Motor neuron (in vitro differentiated cells): ENCODE results near the gene OVCH1. TPM values are rescaled to one million over a fixed set of nuclear protein-coding genes. Genes with fewer than 3 reads are reported as not detected.

Experiments
- ATAC-seq, 8 experiments: fragments of 200-7000 bp; cut with Tn5 transposase; replicated peaks in 6 of 8; 2 replicates each; pipeline ENCODE4 v1.8.0; 2021; ENCODE audit warnings: mild to moderate bottlenecking in 8 of 8, moderate library complexity in 8 of 8
- H3K27ac ChIP-seq, 2 donors: fragments of 250-450 bp; sonication (Bioruptor Pico); 2 replicates each; pipeline ENCODE4 v1.9.0; 2021; ENCODE audit warnings: antibody characterized with exemption in 2 of 2, mild to moderate bottlenecking in 2 of 2, moderate library complexity in 1 of 2
- H3K4me1 ChIP-seq, 2 donors: fragments of 250-450 bp; sonication (Bioruptor Pico); replicated peaks in 1 of 2; 2 replicates each; pipeline ENCODE4 v1.6.1; 2021; ENCODE audit warnings: antibody characterized with exemption in 2 of 2, mild to moderate bottlenecking in 2 of 2, moderate library complexity in 1 of 2
- H3K4me3 ChIP-seq, 5 donors: fragments of 250-450 bp; sonication (Bioruptor Pico); 2 replicates each; pipeline ENCODE4 v1.9.0; 2021; ENCODE audit warnings: antibody characterized with exemption in 5 of 5, mild to moderate bottlenecking in 5 of 5, moderate library complexity in 4 of 5
- WGBS, 10 experiments: fragments of 450-650 bp; shearing (Covaris generic); methylation state at CpG; one replicate each; pipeline ENCODE4 v1.0.0; 2022; 5-methylcytosine and 5-hydroxymethylcytosine counted together
- in situ Hi-C, 9 experiments: fragments of 400-800 bp; cut with MboI; loops; one replicate each; pipeline ENCODE4 v1.15.0; 2021; ENCODE audit warnings: low sequenced_read_pairs in 9 of 9, low pct_unique_long_range_greater_than_20kb in 2 of 9; ENCODE audit not compliant: unreplicated experiment in 9 of 9
- total RNA-seq, 8 experiments: library from RNA; unstranded; fragments of 300-600 nt; gene quantifications; 2 replicates each; pipeline versions ENCODE4 v1.2.3 to v1.2.4, GENCODE V29; 2022

OVCH1 gene, protein sequence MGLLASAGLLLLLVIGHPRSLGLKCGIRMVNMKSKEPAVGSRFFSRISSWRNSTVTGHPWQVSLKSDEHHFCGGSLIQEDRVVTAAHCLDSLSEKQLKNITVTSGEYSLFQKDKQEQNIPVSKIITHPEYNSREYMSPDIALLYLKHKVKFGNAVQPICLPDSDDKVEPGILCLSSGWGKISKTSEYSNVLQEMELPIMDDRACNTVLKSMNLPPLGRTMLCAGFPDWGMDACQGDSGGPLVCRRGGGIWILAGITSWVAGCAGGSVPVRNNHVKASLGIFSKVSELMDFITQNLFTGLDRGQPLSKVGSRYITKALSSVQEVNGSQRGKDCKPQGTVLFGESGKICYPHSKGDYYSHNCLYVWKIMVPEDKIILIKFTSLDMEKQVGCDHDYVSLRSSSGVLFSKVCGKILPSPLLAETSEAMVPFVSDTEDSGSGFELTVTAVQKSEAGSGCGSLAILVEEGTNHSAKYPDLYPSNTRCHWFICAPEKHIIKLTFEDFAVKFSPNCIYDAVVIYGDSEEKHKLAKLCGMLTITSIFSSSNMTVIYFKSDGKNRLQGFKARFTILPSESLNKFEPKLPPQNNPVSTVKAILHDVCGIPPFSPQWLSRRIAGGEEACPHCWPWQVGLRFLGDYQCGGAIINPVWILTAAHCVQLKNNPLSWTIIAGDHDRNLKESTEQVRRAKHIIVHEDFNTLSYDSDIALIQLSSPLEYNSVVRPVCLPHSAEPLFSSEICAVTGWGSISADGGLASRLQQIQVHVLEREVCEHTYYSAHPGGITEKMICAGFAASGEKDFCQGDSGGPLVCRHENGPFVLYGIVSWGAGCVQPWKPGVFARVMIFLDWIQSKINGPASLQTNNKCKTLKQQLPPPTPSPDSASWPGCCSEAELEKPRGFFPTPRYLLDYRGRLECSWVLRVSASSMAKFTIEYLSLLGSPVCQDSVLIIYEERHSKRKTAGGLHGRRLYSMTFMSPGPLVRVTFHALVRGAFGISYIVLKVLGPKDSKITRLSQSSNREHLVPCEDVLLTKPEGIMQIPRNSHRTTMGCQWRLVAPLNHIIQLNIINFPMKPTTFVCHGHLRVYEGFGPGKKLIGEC
- 1 to 10 TPM in 1 of 8 experiments, under 1 TPM in 6, not detected in 1; 0.08 to 2.4 (median 0.19) TPM for total RNA-seq

DNA sequence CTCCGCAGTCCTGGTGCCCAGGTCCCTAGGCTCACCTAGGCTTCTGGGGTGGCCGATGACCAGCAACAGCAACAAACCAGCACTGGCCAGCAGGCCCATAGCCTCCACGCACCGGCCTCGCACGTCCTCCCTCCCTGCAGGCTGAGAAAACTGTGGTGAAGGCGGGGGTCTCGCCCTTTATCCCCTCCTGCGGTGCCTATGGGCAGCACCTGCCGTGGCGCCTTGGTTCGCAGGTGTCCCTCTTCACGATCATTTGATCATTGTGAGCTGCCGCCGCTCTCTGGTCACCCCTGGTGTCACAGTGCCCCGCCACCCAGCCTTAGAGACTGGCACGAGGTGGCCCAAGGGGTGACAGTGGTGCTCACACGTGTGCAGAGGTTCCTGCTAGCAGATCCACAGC is at the start of gene OVCH1:
Gene OVCH1 (minus strand): TSS at position 99 of the 400 bp plus-strand sequence. CDS start 0 bp downstream, at position 99.
- H3K4me1 ChIP-seq, result no peaks in the 10 kb centered on the region
- 75 to 100% (median 84%) methylated on average over 1 to 6 of the region's 18 CpGs; no CpG with 5 or more reads in 6 of the 10 experiments for WGBS, 10 experiments
- in situ Hi-C loops, result no loop called here
- ATAC-seq, result no peak
- H3K27ac ChIP-seq, result no peak within 1 kb of the TSS
- H3K4me3 ChIP-seq, result no peak within 1 kb of the TSS

GRCh38 chr12:29547151-29547632 is 49.7 kb upstream of the OVCH1 start:
- in situ Hi-C loops, result loop anchor here in 4 of 9 experiments (25.0 kb wide), 2 partner anchors 740 to 1265 kb away; no protein-coding TSS in a partner anchor
- peak in 4 of 8 experiments; percentile 14 to 84 (median 62) for ATAC-seq
- 0 to 93% (median 48%) methylated on average over 1 to 4 of the region's 4 CpGs for WGBS, 10 experiments
- peaks cover 0 to 8% of the 10 kb centered on the region in 2 donors for H3K4me1 ChIP-seq
- H3K4me3 ChIP-seq, result no peak overlapping the region
- H3K27ac ChIP-seq, result no peak overlapping the region

GRCh38 chr12:29546000-29546399 is 48.5 kb upstream of the OVCH1 start:
- H3K4me1 ChIP-seq, result no peaks in the 10 kb centered on the region
- H3K27ac ChIP-seq, result no peak overlapping the region
- no peak for ATAC-seq
- in situ Hi-C loops, result loop anchor here in 4 of 9 experiments (25.0 kb wide), 2 partner anchors 741 to 1266 kb away; no protein-coding TSS in a partner anchor
- WGBS, 10 experiments, result 54 to 100% (median 96%) methylated on average over 1 to 2 of the region's 2 CpGs; no CpG with 5 or more reads in 4 of the 10 experiments
- no peak overlapping the region for H3K4me3 ChIP-seq

- WGBS, 10 experiments, result 40 to 100% (median 83%) methylated on average over 1 to 4 of the region's 4 CpGs; no CpG with 5 or more reads in 3 of the 10 experiments
- no peak overlapping the region for H3K27ac ChIP-seq
- no peaks in the 10 kb centered on the region for H3K4me1 ChIP-seq
- in situ Hi-C loops, result loop anchor here in 4 of 9 experiments (25.0 kb wide), 2 partner anchors 742 to 1267 kb away; no protein-coding TSS in a partner anchor
- ATAC-seq, result no peak
- H3K4me3 ChIP-seq, result no peak overlapping the region
Observed at GRCh38 chr12:29545102-29545467, 47.6 kb upstream of the OVCH1 start.

- Histone ChIP-seq H3K4me1 (no peaks in the 10 kb centered on the region), H3K27ac (no peak overlapping the region), H3K4me3 (no peak overlapping the region)
- no peak for ATAC-seq
- in situ Hi-C loops, result loop anchor here in 4 of 9 experiments (25.0 kb wide), 2 partner anchors 743 to 1268 kb away; no protein-coding TSS in a partner anchor
- 79 to 100% (median 93%) methylated on average over 1 to 6 of the region's 6 CpGs; no CpG with 5 or more reads in 3 of the 10 experiments for WGBS, 10 experiments
Observed at GRCh38 chr12:29544428-29545101, 47.1 kb upstream of the OVCH1 start.

- no peak for ATAC-seq
- Histone ChIP-seq H3K27ac (no peak overlapping the region), H3K4me3 (no peak overlapping the region), H3K4me1 (no peaks in the 10 kb centered on the region)
- 4 to 97% (median 80%) methylated on average over 1 to 4 of the region's 4 CpGs; no CpG with 5 or more reads in 1 of the 10 experiments for WGBS, 10 experiments
- in situ Hi-C loops, result loop anchor here in 4 of 9 experiments (25.0 kb wide), 2 partner anchors 744 to 1269 kb away; no protein-coding TSS in a partner anchor
Observed at GRCh38 chr12:29543036-29543435, 45.5 kb upstream of the OVCH1 start.

DNA sequence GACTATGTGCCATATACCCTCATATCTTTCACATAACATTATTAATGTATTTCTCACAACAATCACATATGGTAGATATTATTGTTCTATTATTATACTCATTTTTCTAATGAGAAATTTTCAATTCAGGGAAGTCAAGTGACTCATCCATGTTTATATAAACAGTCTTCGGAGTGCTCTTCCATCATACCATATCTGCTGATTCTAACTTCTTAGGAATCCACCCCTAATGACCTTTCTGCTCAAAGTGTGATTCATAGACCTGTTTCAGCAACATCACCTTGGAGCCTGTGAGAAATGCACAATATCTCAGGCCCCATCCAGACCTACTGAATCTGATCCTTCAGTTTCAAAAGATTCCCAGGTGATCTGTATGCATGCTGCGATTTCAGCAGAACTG is 39.8 kb upstream of the OVCH1 start:
- Histone ChIP-seq H3K27ac (no peak overlapping the region), H3K4me1 (peaks cover 6 to 35% of the 10 kb centered on the region in 2 donors), H3K4me3 (no peak overlapping the region)
- in situ Hi-C loops, result loop anchor here in 4 of 9 experiments (25.0 kb wide), 2 partner anchors 750 to 1275 kb away; no protein-coding TSS in a partner anchor
- peak in 3 of 8 experiments; percentile 15 to 36 (median 32) for ATAC-seq
- 0 to 100% (median 75%) methylated on average over 1 to 2 of the region's 2 CpGs; no CpG with 5 or more reads in 2 of the 10 experiments for WGBS, 10 experiments

GRCh38 chr12:29534935-29535334 is 37.4 kb upstream of the OVCH1 start:
- peaks cover 6 to 35% of the 10 kb centered on the region in 2 donors for H3K4me1 ChIP-seq
- no peak overlapping the region for H3K27ac ChIP-seq
- 58 to 100% (median 82%) methylated on average over 1 to 2 of the region's 2 CpGs; no CpG with 5 or more reads in 4 of the 10 experiments for WGBS, 10 experiments
- peak in 5 of 8 experiments; percentile 98 to 100 (median 100) for ATAC-seq
- in situ Hi-C loops, result loop anchor here in 4 of 9 experiments (25.0 kb wide), 2 partner anchors 752 to 1277 kb away; no protein-coding TSS in a partner anchor
- no peak overlapping the region for H3K4me3 ChIP-seq

DNA sequence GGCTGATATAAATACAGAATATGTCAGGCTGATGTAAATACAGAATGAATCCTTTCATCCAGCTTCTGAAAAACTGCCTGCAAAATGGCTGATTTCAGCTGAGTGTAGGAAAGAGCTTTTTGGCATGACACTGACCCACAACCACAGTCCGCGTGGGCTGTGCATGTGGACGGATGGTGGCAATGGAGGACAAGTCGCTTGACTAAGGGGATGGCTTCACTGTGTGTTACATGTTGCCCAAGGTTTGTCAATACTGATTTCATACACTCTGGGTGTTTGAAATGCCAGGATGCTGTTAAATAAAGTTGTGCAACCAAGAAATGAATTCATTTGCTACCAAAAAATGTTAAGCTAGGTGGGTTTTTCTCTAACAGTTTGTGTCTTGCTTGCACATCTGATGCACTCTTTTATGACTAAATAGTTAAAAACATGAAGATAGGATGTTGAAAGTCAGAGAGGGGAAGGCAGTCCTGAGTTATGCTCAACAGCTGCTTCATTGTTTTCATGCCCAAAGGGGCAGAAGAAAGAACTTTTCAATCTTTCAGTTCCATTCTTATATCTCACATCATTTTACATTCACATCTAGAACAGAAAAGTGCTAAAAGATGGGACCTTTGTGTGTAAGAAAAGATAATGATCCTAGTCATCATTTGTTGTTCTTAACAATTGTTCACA is 36.5 kb upstream of the OVCH1 start:
- in situ Hi-C loops, result loop anchor here in 4 of 9 experiments (25.0 kb wide), 2 partner anchors 753 to 1278 kb away; no protein-coding TSS in a partner anchor
- 0 to 100% (median 66%) methylated on average over 1 to 4 of the region's 4 CpGs; no CpG with 5 or more reads in 2 of the 10 experiments for WGBS, 10 experiments
- ATAC-seq, result no peak
- peaks cover 6 to 35% of the 10 kb centered on the region in 2 donors for H3K4me1 ChIP-seq
- H3K4me3 ChIP-seq, result no peak overlapping the region
- H3K27ac ChIP-seq, result no peak overlapping the region

DNA sequence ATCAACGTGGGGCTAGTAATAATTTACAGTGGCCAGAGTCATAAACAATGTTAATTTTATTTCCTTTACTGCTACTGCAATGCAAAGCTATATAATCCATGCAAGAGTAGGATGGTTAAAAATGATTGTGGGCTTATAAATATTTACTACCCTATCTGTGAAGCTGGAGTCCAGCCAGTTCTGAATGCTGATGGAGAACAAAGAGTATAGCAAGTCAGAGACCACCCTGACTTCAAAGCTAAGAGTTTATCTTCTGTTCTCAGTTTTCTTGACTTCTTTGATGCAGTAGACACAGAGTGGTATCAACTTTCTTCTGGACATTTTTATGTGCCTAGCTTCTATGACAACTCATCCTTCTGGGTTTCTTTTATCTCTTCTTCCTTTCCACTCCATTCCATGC is 34.0 kb upstream of the OVCH1 start:
- H3K4me1 ChIP-seq, result peaks cover 4 to 24% of the 10 kb centered on the region in 2 donors
- ATAC-seq, result no peak
- H3K4me3 ChIP-seq, result no peak overlapping the region
- in situ Hi-C loops, result loop anchor here in 4 of 9 experiments (25.0 kb wide), 2 partner anchors 756 to 1281 kb away; no protein-coding TSS in a partner anchor
- WGBS, 10 experiments, result 0 to 88% (median 60%) methylated on average over 1 of the region's 1 CpG; no CpG with 5 or more reads in 3 of the 10 experiments
- H3K27ac ChIP-seq, result no peak overlapping the region

- in situ Hi-C loops, result loop anchor here in 4 of 9 experiments (25.0 kb wide), 2 partner anchors 757 to 1282 kb away; no protein-coding TSS in a partner anchor
- ATAC-seq, result peak in 2 of 8 experiments; percentile 62 to 81
- Histone ChIP-seq H3K4me1 (peaks cover 4 to 14% of the 10 kb centered on the region in 2 donors), H3K27ac (no peak overlapping the region), H3K4me3 (no peak overlapping the region)
- WGBS, 10 experiments, result 20 to 100% (median 86%) methylated on average over 1 to 4 of the region's 4 CpGs; no CpG with 5 or more reads in 2 of the 10 experiments
Observed at GRCh38 chr12:29530436-29530835, 33.0 kb upstream of the OVCH1 start.
